ENCODE data around the gene RTN4RL2. TPM values are rescaled to one million over a fixed set of nuclear protein-coding genes. Genes with fewer than 3 reads are reported as not detected.
A peak's percentile ranks its signal among the peaks of the same experiment; 100 is the strongest.

Gene RTN4RL2
- total and polyA plus RNA-seq, 9 donors: 0.23 to 2.0 (median 0.68) TPM; not detected in 1

DNA sequence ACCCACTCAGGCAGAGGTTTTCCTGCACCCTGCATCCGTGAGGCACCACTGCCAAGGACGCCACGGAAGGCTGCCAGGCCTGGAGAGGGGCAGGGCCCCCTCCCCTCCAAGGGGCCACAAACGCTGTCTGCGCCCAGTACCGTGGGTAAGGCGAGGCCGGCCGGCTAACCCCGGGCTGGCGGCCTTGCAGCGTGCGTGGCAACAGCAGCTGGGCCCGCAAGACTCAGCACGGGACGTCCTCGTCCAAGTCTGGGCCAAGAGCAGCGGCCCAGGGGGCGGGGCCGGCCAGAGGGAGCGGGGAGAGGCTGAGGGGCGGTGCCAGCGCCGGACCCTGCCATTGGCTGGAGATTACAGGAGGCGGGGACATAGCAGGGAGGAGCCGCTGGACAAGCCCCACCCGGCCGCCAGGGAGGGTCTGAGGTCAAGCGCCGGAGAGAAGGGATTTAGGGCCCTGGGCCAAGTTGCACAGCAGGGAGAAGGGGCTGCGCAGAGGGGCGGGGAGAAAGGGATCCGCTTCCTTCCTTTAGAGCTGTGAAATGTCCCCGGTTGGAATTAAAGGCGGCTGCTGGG, 39.2 kb downstream of the RTN4RL2 start:
- no peaks in the 10 kb centered on the region for H3K9me3 ChIP-seq
- H3K27me3 ChIP-seq: no peaks in the 10 kb centered on the region
- peak overlapping the region; percentile 26 to 82 for H3K27ac ChIP-seq
- 0 to 2% (median 1%) methylated on average over 34 to 35 of the region's 35 CpGs for WGBS, 3 donors
- H3K4me3 ChIP-seq: peak overlapping the region; percentile 35
- peak; percentile 99 for DNase-seq
- H3K4me1 ChIP-seq (ENCODE audit: insufficient read depth): peaks cover 15% of the 10 kb centered on the region
- TF ChIP-seq POLR2A (IDR thresholded peaks at IDR 0.05) (no peak), EP300 (IDR thresholded peaks at IDR 0.05) (no peak), CTCF (IDR thresholded peaks at IDR 0.05) (no peak)
- intact Hi-C loops (cut with DNase I): no loop called here
- H3K36me3 ChIP-seq: no peaks in the 10 kb centered on the region

GRCh38 chr11:57499983-57500461, 39.7 kb downstream of the RTN4RL2 start:
- H3K9me3 ChIP-seq: no peaks in the 10 kb centered on the region
- peak overlapping the region; percentile 35 for H3K4me3 ChIP-seq
- peaks cover 15% of the 10 kb centered on the region for H3K4me1 ChIP-seq (ENCODE audit: insufficient read depth)
- H3K27me3 ChIP-seq: no peaks in the 10 kb centered on the region
- TF ChIP-seq EP300 (IDR thresholded peaks at IDR 0.05): no peak
- no peak for TF ChIP-seq CTCF (IDR thresholded peaks at IDR 0.05)
- TF ChIP-seq POLR2A (IDR thresholded peaks at IDR 0.05): no peak
- H3K36me3 ChIP-seq: no peaks in the 10 kb centered on the region
- intact Hi-C loops (cut with DNase I): loop anchor here in 1 of 4 donors (2.0 kb wide), 1 partner anchor 31 kb away; the partner anchor contains the start of gene TIMM10
- 5 to 11% (median 9%) methylated on average over 12 of the region's 12 CpGs for whole genome bisulfite sequencing, 3 donors
- DNase-seq: no peak
- H3K27ac ChIP-seq: peak overlapping the region; percentile 26 to 82

DNA sequence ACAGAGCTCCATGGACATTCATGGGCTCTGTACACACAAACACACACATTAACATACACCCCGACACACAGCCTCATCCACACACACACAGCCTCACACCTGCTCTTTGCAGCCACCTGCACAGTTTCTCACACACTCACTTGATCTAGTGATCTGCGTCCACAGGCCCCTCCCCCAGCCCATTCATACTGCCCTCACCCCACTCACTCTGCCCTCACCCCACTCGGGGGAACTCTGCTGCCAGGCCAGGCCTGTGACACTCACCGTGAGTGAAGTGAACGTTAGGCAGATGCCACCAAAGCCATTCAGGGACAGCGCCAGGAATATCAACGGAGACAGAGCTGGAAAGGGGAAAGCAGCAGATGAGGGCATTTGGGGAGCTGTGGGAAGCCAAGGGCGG, 40.2 kb downstream of the RTN4RL2 start:
- H3K36me3 ChIP-seq: no peaks in the 10 kb centered on the region
- no peak overlapping the region for H3K4me3 ChIP-seq
- peaks cover 15% of the 10 kb centered on the region for H3K4me1 ChIP-seq (ENCODE audit: insufficient read depth)
- peak in 3 of 5 donors; percentile 20 to 50 (median 48) for DNase-seq
- H3K9me3 ChIP-seq: no peaks in the 10 kb centered on the region
- TF ChIP-seq POLR2A (IDR thresholded peaks at IDR 0.05) (no peak), EP300 (IDR thresholded peaks at IDR 0.05) (no peak), CTCF (IDR thresholded peaks at IDR 0.05) (no peak)
- H3K27ac ChIP-seq: peak overlapping the region; percentile 26 to 82
- WGBS, 3 donors: 76 to 86% (median 79%) methylated on average over 8 of the region's 8 CpGs
- H3K27me3 ChIP-seq: no peaks in the 10 kb centered on the region
- intact Hi-C loops (cut with DNase I): loop anchor here in 1 of 4 donors (2.0 kb wide), 1 partner anchor 30 kb away; the partner anchor contains the start of gene TIMM10

DNA sequence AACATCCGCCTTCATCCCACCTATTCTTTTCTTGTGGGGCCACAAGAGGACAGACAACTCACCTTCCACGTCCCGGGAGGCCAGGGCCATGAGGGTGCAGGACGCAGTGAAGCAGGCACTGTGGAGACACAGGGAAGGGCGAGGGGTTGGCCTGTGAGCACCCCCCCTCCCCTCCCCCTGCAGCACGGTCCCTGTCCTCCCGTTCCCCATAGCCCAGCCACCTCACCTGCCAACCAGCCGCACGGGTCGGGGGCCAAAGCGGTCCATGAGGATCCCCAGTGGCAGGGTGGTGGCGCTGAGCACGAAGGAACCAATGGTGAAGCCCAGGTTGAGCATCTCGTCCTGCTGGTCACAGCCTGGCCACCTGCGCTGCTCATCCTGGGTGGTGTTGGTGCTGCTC, 40.6 kb downstream of the RTN4RL2 start:
- H3K27ac ChIP-seq: peak overlapping the region in 1 of 2 donors; percentile 82
- intact Hi-C loops (cut with DNase I): loop anchor here in 1 of 4 donors (2.0 kb wide), 1 partner anchor 30 kb away; the partner anchor contains the start of gene TIMM10
- no peaks in the 10 kb centered on the region for H3K9me3 ChIP-seq
- no peak for DNase-seq
- TF ChIP-seq CTCF (IDR thresholded peaks at IDR 0.05) (no peak), EP300 (IDR thresholded peaks at IDR 0.05) (no peak), POLR2A (IDR thresholded peaks at IDR 0.05) (no peak)
- H3K36me3 ChIP-seq: no peaks in the 10 kb centered on the region
- WGBS, 3 donors: 90 to 92% (median 91%) methylated on average over 12 to 15 of the region's 15 CpGs
- peaks cover 15% of the 10 kb centered on the region for H3K4me1 ChIP-seq (ENCODE audit: insufficient read depth)
- no peaks in the 10 kb centered on the region for H3K27me3 ChIP-seq
- H3K4me3 ChIP-seq: no peak overlapping the region

Data from ovary (tissue), 9 donors.